HEK293T (cell line): ENCODE measurements around the gene MACROD2.

Source experiments
- CTCF ChIA-PET: fragments of 350-600 bp; formaldehyde crosslinking; extraction: SDS; loops from one replicate; lab custom pipeline; 2021; ENCODE audit warnings: antibody characterized with exemption, inconsistent platforms; lab: Yijun Ruan, JAX
- POLR2A ChIA-PET: fragments of 350-600 bp; formaldehyde crosslinking; extraction: SDS; loops from one replicate; lab custom pipeline; 2020; ENCODE audit warnings: antibody characterized with exemption, inconsistent platforms; lab: Yijun Ruan, JAX
- DNase-seq: peaks from one replicate; pipeline ENCODE4 v3.0.0; 2012; ENCODE audit warnings: mixed read lengths; ENCODE audit errors: extremely low spot score
- ARNT ChIP-seq: fragments of 450-650 bp; IDR thresholded peaks from 2 replicates; pipeline ENCODE4 v1.6.1; 2017; ENCODE audit warnings: mild to moderate bottlenecking
- BHLHE40 ChIP-seq: fragments of 450-650 bp; IDR thresholded peaks from 2 replicates; pipeline ENCODE4 v1.6.1; 2016; ENCODE audit warnings: mild to moderate bottlenecking, moderate library complexity, borderline replicate concordance
- CTBP1 ChIP-seq: fragments of 450-650 bp; IDR thresholded peaks from 2 replicates; pipeline ENCODE4 v1.6.1; 2016; ENCODE audit warnings: borderline replicate concordance
- ELF4 ChIP-seq: fragments of 450-650 bp; IDR thresholded peaks from 2 replicates; pipeline ENCODE4 v1.6.1; 2017; ENCODE audit warnings: antibody characterized with exemption
- FOXA1 ChIP-seq: fragments of 450-650 bp; IDR thresholded peaks from 2 replicates; pipeline ENCODE4 v1.6.1; 2016; ENCODE audit warnings: mild to moderate bottlenecking
- FOXK2 ChIP-seq: fragments of 450-650 bp; IDR thresholded peaks from 2 replicates; pipeline ENCODE4 v1.6.1; 2016; ENCODE audit warnings: mild to moderate bottlenecking
- FOXM1 ChIP-seq: fragments of 450-650 bp; IDR thresholded peaks from 2 replicates; pipeline ENCODE4 v1.6.1; 2017; ENCODE audit warnings: mild to moderate bottlenecking, borderline replicate concordance
- HDGF ChIP-seq: fragments of 450-650 bp; IDR thresholded peaks from 2 replicates; pipeline ENCODE4 v1.6.1; 2017; ENCODE audit warnings: antibody characterized with exemption, borderline replicate concordance
- L3MBTL2 ChIP-seq: fragments of 450-650 bp; conservative IDR thresholded peaks from 2 replicates; pipeline ENCODE4 v1.6.1; 2016; ENCODE audit warnings: mild to moderate bottlenecking
- LEF1 ChIP-seq: fragments of 450-650 bp; IDR thresholded peaks from 2 replicates; pipeline ENCODE4 v1.6.1; 2017; ENCODE audit warnings: mild to moderate bottlenecking, borderline replicate concordance
- NFRKB ChIP-seq: fragments of 450-650 bp; IDR thresholded peaks from 2 replicates; pipeline ENCODE4 v1.6.1; 2016; ENCODE audit warnings: mild to moderate bottlenecking, moderate library complexity
- PKNOX1 ChIP-seq: fragments of 450-650 bp; IDR thresholded peaks from 2 replicates; pipeline ENCODE4 v1.6.1; 2016
- SP1 ChIP-seq: fragments of 450-650 bp; IDR thresholded peaks from 2 replicates; pipeline ENCODE4 v1.6.1; 2017
- SUZ12 ChIP-seq: fragments of 450-650 bp; IDR thresholded peaks from 2 replicates; pipeline ENCODE4 v1.6.1; 2016; ENCODE audit warnings: mild to moderate bottlenecking
- TARDBP ChIP-seq: fragments of 450-650 bp; IDR thresholded peaks from 2 replicates; pipeline ENCODE4 v1.6.1; 2016
- ZNF384 ChIP-seq: fragments of 450-650 bp; IDR thresholded peaks from 2 replicates; pipeline ENCODE4 v1.6.1; 2016

The MACROD2 gene

GRCh38 chr20:14865169-14865568 lies 869.9 kb downstream of the MACROD2 start:
- ChIA-PET POLR2A (no interaction called here), CTCF (no interaction called here)
- no peak for DNase-seq
- TF ChIP-seq BHLHE40 (no peak), PKNOX1 (no peak), CTBP1 (no peak), HDGF (no peak), L3MBTL2 (no peak), FOXK2 (no peak), SUZ12 (no peak), TARDBP (no peak), FOXA1 (no peak), FOXM1 (no peak), ARNT (no peak), LEF1 (no peak), ZNF384 (no peak), SP1 (no peak), NFRKB (no peak), ELF4 (no peak)

- CTCF ChIA-PET, result no interaction called here
- DNase-seq, result no peak
- TF ChIP-seq FOXM1 (no peak), LEF1 (no peak), ELF4 (no peak), BHLHE40 (no peak), SUZ12 (no peak), ARNT (no peak), PKNOX1 (no peak), TARDBP (no peak), SP1 (no peak), NFRKB (no peak), FOXA1 (no peak), HDGF (no peak)
- POLR2A ChIA-PET, result no interaction called here
Observed at GRCh38 chr20:14865731-14866130, 870.4 kb downstream of the MACROD2 start.

- no peak for TF ChIP-seq HDGF
- TF ChIP-seq BHLHE40, result no peak
- no peak for TF ChIP-seq FOXK2
- no peak for TF ChIP-seq FOXM1
- no peak for TF ChIP-seq ELF4
- TF ChIP-seq PKNOX1, result no peak
- no peak for TF ChIP-seq ZNF384
- no peak for TF ChIP-seq SP1
- TF ChIP-seq L3MBTL2, result no peak
- TF ChIP-seq CTBP1, result no peak
- POLR2A ChIA-PET, result no interaction called here
- no peak for DNase-seq
- CTCF ChIA-PET, result no interaction called here
Observed at GRCh38 chr20:14866841-14867514, 871.7 kb downstream of the MACROD2 start.

GRCh38 chr20:14877301-14878028 lies 882.1 kb downstream of the MACROD2 start:
- CTCF ChIA-PET, result no interaction called here
- TF ChIP-seq NFRKB (no peak), FOXA1 (no peak), PKNOX1 (no peak), CTBP1 (no peak), ELF4 (no peak), BHLHE40 (no peak), TARDBP (no peak), SP1 (no peak), SUZ12 (no peak), LEF1 (no peak)
- no peak for DNase-seq
- POLR2A ChIA-PET, result no interaction called here

- TF ChIP-seq ZNF384 (no peak), CTBP1 (no peak), ELF4 (no peak), FOXM1 (no peak), ARNT (no peak)
- ChIA-PET CTCF (no interaction called here), POLR2A (no interaction called here)
- no peak for DNase-seq
Observed at GRCh38 chr20:14878676-14879019, 883.3 kb downstream of the MACROD2 start.
